H1 (cell line): ENCODE measurements around the gene TNIK. TPM values are rescaled to one million over a fixed set of nuclear protein-coding genes. Genes with fewer than 3 reads are reported as not detected.

Source experiments
- CTCF ChIA-PET: fragments of 300-600 bp; sonication (Branson Sonifier 250); formaldehyde crosslinking; loops from one replicate; lab custom pipeline; 2021; ENCODE audit not compliant: partially characterized antibody; lab: Charles Lee
- POLR2A ChIA-PET: fragments of 300-600 bp; sonication (Branson Sonifier 250); formaldehyde crosslinking; loops from one replicate; lab custom pipeline; 2021; ENCODE audit warnings: inconsistent platforms; ENCODE audit not compliant: partially characterized antibody; lab: Charles Lee
- DNase-seq, 2 experiments: peaks; one replicate each; pipeline versions ENCODE4 v3.0.0 to v3.0.0-alpha.2; 2010 to 2022; ENCODE audit warnings: low spot score in 2 of 2, low read depth in 1 of 2, mixed read lengths in 1 of 2
- FAIRE-seq: peaks from 2 replicates; lab custom pipeline; 2011; peaks lifted over from hg19 to GRCh38; lab: Jason Lieb, UNC
- H2AFZ ChIP-seq: 2 replicates; pipeline ENCODE4 v1.8.1; 2012; ENCODE audit warnings: low read length, inconsistent platforms
- H2AK5ac ChIP-seq: 2 replicates; pipeline ENCODE4 v1.6.1; 2013; ENCODE audit warnings: low read depth, low read length
- H2BK120ac ChIP-seq: replicated peaks from 2 replicates; pipeline ENCODE3; 2013; ENCODE audit warnings: low read depth, low read length, inconsistent platforms
- H2BK12ac ChIP-seq: 2 replicates; pipeline ENCODE4 v1.6.1; 2013; ENCODE audit warnings: low read depth, low read length
- H2BK15ac ChIP-seq: 2 replicates; pipeline ENCODE4 v1.6.1; 2013; ENCODE audit warnings: low read length
- H2BK20ac ChIP-seq: 2 replicates; pipeline ENCODE4 v1.6.1; 2013; ENCODE audit warnings: low read length
- H2BK5ac ChIP-seq: 2 replicates; pipeline ENCODE4 v1.6.1; 2013; ENCODE audit warnings: low read depth, low read length
- H3K14ac ChIP-seq: 2 replicates; pipeline ENCODE4 v1.6.1; 2013; ENCODE audit warnings: inconsistent platforms; ENCODE audit not compliant: insufficient read length
- H3K18ac ChIP-seq: 2 replicates; pipeline ENCODE4 v1.6.1; 2013; ENCODE audit warnings: low read length; ENCODE audit errors: extremely low read depth
- H3K23ac ChIP-seq: 2 replicates; pipeline ENCODE4 v1.6.1; 2013; ENCODE audit warnings: inconsistent platforms; ENCODE audit not compliant: insufficient read length
- H3K23me2 ChIP-seq: 2 replicates; pipeline ENCODE4 v1.6.1; 2013; ENCODE audit warnings: low read depth, low read length
- H3K27ac ChIP-seq: 2 replicates; pipeline ENCODE4 v1.6.1; 2011; ENCODE audit warnings: low read depth, low read length, inconsistent platforms
- H3K27me3 ChIP-seq, 4 experiments: replicated peaks in 1 of 4; 1 replicate in 1 of 4; 2 replicates in 3 of 4; pipeline versions ENCODE4 v1.6.1 to v1.8.1; 2011 to 2013; ENCODE audit warnings: low read length in 3 of 4, mild to moderate bottlenecking in 3 of 4, inconsistent platforms in 2 of 4, mixed read lengths in 2 of 4, moderate library complexity in 1 of 4; ENCODE audit not compliant: control insufficient read depth in 3 of 4, insufficient read depth in 3 of 4; ENCODE audit errors: extremely low read depth in 1 of 4
- H3K36me3 ChIP-seq, 4 experiments: 2 replicates each; pipeline versions ENCODE4 v1.6.1 to v1.8.1; 2011 to 2013; ENCODE audit warnings: mild to moderate bottlenecking in 4 of 4, low read length in 3 of 4, moderate library complexity in 2 of 4, control low read depth in 1 of 4, inconsistent platforms in 1 of 4; ENCODE audit not compliant: insufficient read depth in 4 of 4, control insufficient read depth in 2 of 4
- H3K4ac ChIP-seq: replicated peaks from 2 replicates; pipeline ENCODE3; 2013; ENCODE audit warnings: low read length, low read depth, mixed read lengths, inconsistent platforms; ENCODE audit not compliant: insufficient read length
- H3K4me1 ChIP-seq, 4 experiments: replicated peaks in 1 of 4; 1 replicate in 1 of 4; 2 replicates in 3 of 4; pipeline versions ENCODE4 v1.6.1 to v1.8.1; 2011 to 2013; ENCODE audit warnings: low read length in 3 of 4, inconsistent platforms in 2 of 4, mixed read lengths in 1 of 4; ENCODE audit not compliant: insufficient read depth in 4 of 4, control insufficient read depth in 3 of 4
- H3K4me2 ChIP-seq, 2 experiments: 2 replicates each; pipeline versions ENCODE4 v1.6.1 to v1.8.1; 2011 to 2013; ENCODE audit warnings: low read depth in 2 of 2, low read length in 2 of 2, control low read depth in 1 of 2, inconsistent platforms in 1 of 2, mild to moderate bottlenecking in 1 of 2; ENCODE audit not compliant: insufficient read depth in 1 of 2
- H3K4me3 ChIP-seq, 4 experiments: fragments of 200-600, 300-600 bp in 1 of 4; sonication (generic), shearing (Covaris generic), sonication (Bioruptor Twin) in 1 of 4; 2 replicates each; pipeline versions ENCODE4 v1.5.1 to v1.8.1; 2011 to 2016; ENCODE audit warnings: low read length in 4 of 4, low read depth in 3 of 4, control low read depth in 2 of 4, inconsistent platforms in 2 of 4, mild to moderate bottlenecking in 2 of 4, mixed read lengths in 1 of 4, moderate library complexity in 1 of 4; ENCODE audit not compliant: insufficient read depth in 2 of 4; ENCODE audit errors: extremely low read depth in 1 of 4
- H3K56ac ChIP-seq: replicated peaks from 2 replicates; pipeline ENCODE3; 2013; ENCODE audit warnings: low read depth, mild to moderate bottlenecking, mixed read lengths, low read length, inconsistent platforms; ENCODE audit not compliant: insufficient read length
- H3K79me1 ChIP-seq: 2 replicates; pipeline ENCODE4 v1.6.1; 2013; ENCODE audit warnings: low read depth, low read length, control low read depth
- H3K79me2 ChIP-seq, 2 experiments: 2 replicates each; pipeline versions ENCODE4 v1.6.1 to v1.8.1; 2012 to 2013; ENCODE audit warnings: low read length in 2 of 2, mild to moderate bottlenecking in 2 of 2, inconsistent platforms in 1 of 2; ENCODE audit not compliant: insufficient read depth in 2 of 2, control insufficient read depth in 1 of 2
- H3K9ac ChIP-seq, 4 experiments: replicated peaks in 1 of 4; 1 replicate in 1 of 4; 2 replicates in 3 of 4; pipeline versions ENCODE4 v1.6.1 to v1.8.1; 2011 to 2013; ENCODE audit warnings: low read depth in 3 of 4, low read length in 3 of 4, control low read depth in 2 of 4, mild to moderate bottlenecking in 2 of 4, moderate library complexity in 2 of 4, inconsistent platforms in 1 of 4; ENCODE audit errors: extremely low read depth in 1 of 4
- H3K9me3 ChIP-seq, 2 experiments: 2 replicates each; pipeline versions ENCODE4 v1.6.1 to v1.8.1; 2012 to 2013; ENCODE audit warnings: mild to moderate bottlenecking in 2 of 2, moderate library complexity in 2 of 2, control low read depth in 1 of 2, inconsistent platforms in 1 of 2, low read depth in 1 of 2, low read length in 1 of 2, mixed read lengths in 1 of 2; ENCODE audit not compliant: insufficient read depth in 2 of 2
- H4K20me1 ChIP-seq, 2 experiments: replicated peaks in 1 of 2; 2 replicates each; pipeline versions ENCODE3 to v1.8.1; 2011 to 2013; ENCODE audit warnings: inconsistent platforms in 2 of 2, low read length in 2 of 2, mild to moderate bottlenecking in 1 of 2; ENCODE audit not compliant: insufficient read depth in 2 of 2, control insufficient read depth in 1 of 2
- H4K5ac ChIP-seq: 2 replicates; pipeline ENCODE4 v1.6.1; 2013; ENCODE audit warnings: low read length, low read depth, mixed read lengths, inconsistent platforms; ENCODE audit not compliant: insufficient read length
- H4K8ac ChIP-seq: 2 replicates; pipeline ENCODE4 v1.8.0; 2013; ENCODE audit warnings: mild to moderate bottlenecking, moderate library complexity, low read length, inconsistent platforms; ENCODE audit not compliant: insufficient read depth; ENCODE audit errors: extremely low read depth
- H4K91ac ChIP-seq: replicated peaks from 2 replicates; pipeline ENCODE3; 2013; ENCODE audit warnings: low read length, mixed read lengths, inconsistent platforms; ENCODE audit not compliant: insufficient read length
- CBX5 ChIP-seq: fragments of 300-800, 300-1000 bp; sonication (generic); IDR thresholded peaks from 2 replicates; pipeline ENCODE4 v1.7.1; 2016; ENCODE audit warnings: antibody characterized with exemption, low read length, low read depth
- CTCF ChIP-seq, 3 experiments: IDR thresholded peaks; 1 replicate in 2 of 3; 2 replicates in 1 of 3; pipeline versions ENCODE4 v1.5.1 to v1.6.1; 2011; ENCODE audit warnings: low read length in 3 of 3, mild to moderate bottlenecking in 3 of 3, inconsistent platforms in 2 of 3, low read depth in 1 of 3, moderate library complexity in 1 of 3; ENCODE audit not compliant: insufficient read depth in 1 of 3; ENCODE audit errors: control extremely low read depth in 1 of 3
- EP300 ChIP-seq, 2 experiments: IDR thresholded peaks; 1 replicate in 1 of 2; 2 replicates in 1 of 2; pipeline ENCODE4 v1.6.1; 2011 to 2012; ENCODE audit warnings: low read depth in 2 of 2, low read length in 2 of 2, mild to moderate bottlenecking in 2 of 2, borderline replicate concordance in 1 of 2, inconsistent platforms in 1 of 2, moderate library complexity in 1 of 2
- KDM1A ChIP-seq: fragments of 200-600, 300-600 bp; sonication (generic); IDR thresholded peaks from 2 replicates; pipeline ENCODE4 v1.7.1; 2016; ENCODE audit warnings: mild to moderate bottlenecking, low read length, borderline replicate concordance
- RFX5 ChIP-seq: IDR thresholded peaks from 2 replicates; pipeline ENCODE4 v1.6.1; 2011; ENCODE audit warnings: low read depth, low read length, improper control_type of control experiment, borderline replicate concordance
- RXRA ChIP-seq: IDR thresholded peaks from 2 replicates; pipeline ENCODE4 v1.6.1; 2011; ENCODE audit warnings: low read depth, mild to moderate bottlenecking, low read length, moderate library complexity; ENCODE audit not compliant: insufficient read depth
- SIN3A ChIP-seq, 2 experiments: IDR thresholded peaks in 1 of 2; conservative IDR thresholded peaks in 1 of 2; 2 replicates each; pipeline ENCODE4 v1.6.1; 2011 to 2012; ENCODE audit warnings: low read length in 2 of 2, improper control_type of control experiment in 1 of 2, low read depth in 1 of 2, mild to moderate bottlenecking in 1 of 2
- WGBS, 2 experiments: shearing (Covaris generic) in 1 of 2; methylation state at CpG; one replicate each; pipeline versions ENCODE4 v1.1.6 to v1.1.7; 2013 to 2015; ENCODE audit warnings: low lambda C conversion rate in 2 of 2, mixed read lengths in 2 of 2, inconsistent platforms in 1 of 2, low coverage in 1 of 2, missing lambda C conversion rate in 1 of 2; ENCODE audit not compliant: insufficient replicate concordance in 2 of 2, insufficient coverage in 1 of 2, insufficient read length in 1 of 2; ENCODE audit errors: extremely low coverage in 1 of 2, missing lambda C conversion rate in 1 of 2; 5-methylcytosine and 5-hydroxymethylcytosine counted together
- polyA plus RNA-seq, 7 experiments: library from polyadenylated mRNA; depleted of rRNA in 3 of 7; stranded (reverse) in 5 of 7; unstranded in 2 of 7; fragments of >200 nt in 5 of 7; fragments of 200-250 nt in 2 of 7; gene quantifications; 1 replicate in 5 of 7; 2 replicates in 1 of 7; 4 replicates in 1 of 7; pipeline versions ENCODE4 v1.2.1 to v1.2.3, GENCODE V29; 2011 to 2013; ENCODE audit warnings: missing spikeins in 2 of 7, mixed read lengths in 2 of 7
- total RNA-seq: library from RNA; stranded (reverse); fragmentation: NEBNext Ultra II Directional; extraction: Animal tissue kit (Norgen Biotek cat#: 25700); gene quantifications from 2 replicates; pipeline ENCODE4 v1.2.1, GENCODE V29; 2021

Gene TNIK
- total and polyA plus RNA-seq, 2 of the 8 experiments (the other 6 are each of a cell fraction or from before 2014, with no cell fraction given): 7.4 to 42.0 TPM

GRCh38 chr3:171066206-171066605, 394.0 kb downstream of the TNIK start:
- no peak overlapping the region for H3K56ac ChIP-seq
- no peak overlapping the region for H2BK12ac ChIP-seq
- CTCF ChIA-PET: interaction anchor here (0.9 kb wide), 1 partner anchor 17 kb away, joined by 5 read pairs; no protein-coding TSS in a partner anchor
- no peak for FAIRE-seq
- POLR2A ChIA-PET: interaction anchor here (0.7 kb wide), 1 partner anchor 265 kb away, joined by 3 read pairs; no protein-coding TSS in a partner anchor
- no peak overlapping the region for H2BK20ac ChIP-seq
- no peak overlapping the region for H4K91ac ChIP-seq
- no peak overlapping the region for H2BK120ac ChIP-seq
- H3K4me1 ChIP-seq: peaks cover 0 to 8% (median 4%) of the 10 kb centered on the region in 4 experiments; a peak in 6 of 7 replicates
- no peak overlapping the region for H3K4me2 ChIP-seq
- H3K9ac ChIP-seq: no peak overlapping the region
- H4K20me1 ChIP-seq: no peaks in the 10 kb centered on the region
- no peak overlapping the region for H3K23ac ChIP-seq
- H4K8ac ChIP-seq: no peak overlapping the region
- no peak overlapping the region for H3K4me3 ChIP-seq
- H3K36me3 ChIP-seq: peaks cover 0 to 5% (median 0%) of the 10 kb centered on the region in 4 experiments; a peak in 2 of 8 replicates
- H3K23me2 ChIP-seq: no peaks in the 10 kb centered on the region
- 88% methylated on average over 6 of the region's 6 CpGs; no CpG with 5 or more reads in 1 of the 2 experiments for WGBS, 2 experiments
- H3K79me2 ChIP-seq: no peaks in the 10 kb centered on the region
- H2BK5ac ChIP-seq: no peak overlapping the region
- no peak for DNase-seq
- no peak overlapping the region for H3K14ac ChIP-seq
- H3K9me3 ChIP-seq: no peaks in the 10 kb centered on the region
- H3K4ac ChIP-seq: no peak overlapping the region
- no peak overlapping the region for H2BK15ac ChIP-seq
- H3K27ac ChIP-seq: no peak overlapping the region
- H4K5ac ChIP-seq: no peak overlapping the region
- H3K27me3 ChIP-seq: no peaks in the 10 kb centered on the region
- TF ChIP-seq SIN3A (conservative IDR thresholded peaks at IDR 0.05 in 1 of 2, IDR thresholded peaks at IDR 0.05 in 1 of 2; ENCODE audit: low read depth in 1 of 2, low read length in 2 of 2) (no peak), RXRA (no peak), CTCF (IDR thresholded peaks at IDR 0.05; ENCODE audit: control extremely low read depth in 1 of 3, insufficient read depth in 1 of 3, low read depth in 1 of 3, low read length in 3 of 3) (no peak), EP300 (IDR thresholded peaks at IDR 0.05; ENCODE audit: borderline replicate concordance in 1 of 2, low read depth in 2 of 2, low read length in 2 of 2) (no peak), KDM1A (no peak), CBX5 (no peak), RFX5 (no peak)
- TF ChIP-seq, all 59 proteins: peak for 0
- no peak overlapping the region for H3K18ac ChIP-seq
- no peaks in the 10 kb centered on the region for H3K79me1 ChIP-seq
- H2AK5ac ChIP-seq: no peak overlapping the region
- H2AFZ ChIP-seq: no peak overlapping the region
